Inferior parietal cortex (tissue), 1 donor: ENCODE data around the gene NTRK1.

Experiments used
- DNase-seq: peaks from one replicate; pipeline ENCODE4 v3.0.0-alpha.2; 2016; ENCODE audit errors: extremely low spot score

NTRK1 gene

GRCh38 chr1:156838972-156839371 lies 21.7 kb upstream of the NTRK1 start:
- peak; percentile 13 for DNase-seq

- DNase-seq = no peak
These were observed 21.1 kb upstream of the NTRK1 start for GRCh38 chr1:156839426-156840109.

GRCh38 chr1:156840186-156840897 lies 20.3 kb upstream of the NTRK1 start:
- DNase-seq = no peak

- DNase-seq = no peak
These were observed 19.8 kb upstream of the NTRK1 start for GRCh38 chr1:156840898-156841279.

GRCh38 chr1:156841295-156841855 lies 19.3 kb upstream of the NTRK1 start:
- no peak for DNase-seq

- DNase-seq = no peak
These were observed 17.9 kb upstream of the NTRK1 start for GRCh38 chr1:156842618-156843300.

GRCh38 chr1:156844102-156844501 lies 16.6 kb upstream of the NTRK1 start:
- no peak for DNase-seq

GRCh38 chr1:156844638-156845037 lies 16.0 kb upstream of the NTRK1 start:
- DNase-seq = no peak

GRCh38 chr1:156845055-156845952 lies 15.4 kb upstream of the NTRK1 start:
- no peak for DNase-seq

- DNase-seq = no peak
These were observed 14.6 kb upstream of the NTRK1 start for GRCh38 chr1:156845953-156846545.

- DNase-seq = no peak
These were observed 14.0 kb upstream of the NTRK1 start for GRCh38 chr1:156846643-156847042.

GRCh38 chr1:156847591-156848460 lies 12.8 kb upstream of the NTRK1 start:
- DNase-seq = no peak

GRCh38 chr1:156848461-156849150 lies 12.1 kb upstream of the NTRK1 start:
- DNase-seq = no peak

GRCh38 chr1:156849151-156849496 lies 11.5 kb upstream of the NTRK1 start:
- DNase-seq = no peak

GRCh38 chr1:156851779-156852417 lies 8.8 kb upstream of the NTRK1 start:
- no peak for DNase-seq

GRCh38 chr1:156852418-156852874 lies 8.2 kb upstream of the NTRK1 start:
- peak; percentile 21 for DNase-seq

GRCh38 chr1:156853761-156854160 lies 6.9 kb upstream of the NTRK1 start:
- no peak for DNase-seq

- no peak for DNase-seq
These were observed 6.0 kb upstream of the NTRK1 start for GRCh38 chr1:156854634-156855033.

- no peak for DNase-seq
These were observed 4.3 kb upstream of the NTRK1 start for GRCh38 chr1:156856282-156856785.
